Thyroid gland (tissue), 4 donors: ENCODE data around the gene USP32. TPM values are rescaled to one million over a fixed set of nuclear protein-coding genes. Genes with fewer than 3 reads are reported as not detected.
"Not testable (repeated sequence)": the region's sequence is repeated elsewhere in the genome, so short reads cannot be mapped to it uniquely, and the experiment has no call there.

Experiments used
- DNase-seq, 2 donors: peaks; one replicate each; pipeline ENCODE4 v3.0.0-alpha.2; 2019
- H3K27ac ChIP-seq, 3 donors: fragments of 200-600 bp; sonication (generic); 1 replicate in 2 of 3; 2 replicates in 1 of 3; pipeline ENCODE4 v1.5.1; 2016 to 2019; ENCODE audit warnings: mild to moderate bottlenecking in 1 of 3, moderate library complexity in 1 of 3
- H3K27me3 ChIP-seq: fragments of 200-600 bp; sonication (generic); one replicate; pipeline ENCODE4 v1.5.1; 2019
- H3K36me3 ChIP-seq, 2 donors: fragments of 200-600 bp; sonication (generic); one replicate each; pipeline ENCODE4 v1.5.1; 2016 to 2019
- H3K4me1 ChIP-seq, 2 donors: fragments of 200-600 bp; sonication (generic); one replicate each; pipeline ENCODE4 v1.5.1; 2017 to 2019
- H3K4me3 ChIP-seq, 3 donors: fragments of 200-600 bp; sonication (generic); replicated peaks in 1 of 3; 1 replicate in 2 of 3; 2 replicates in 1 of 3; pipeline ENCODE4 v1.5.1; 2016; ENCODE audit warnings: mild to moderate bottlenecking in 1 of 3
- H3K9me3 ChIP-seq: fragments of 200-600 bp; sonication (generic); one replicate; pipeline ENCODE4 v1.5.1; 2017
- CTCF ChIP-seq, 6 experiments: fragments of 200-600 bp in 3 of 6; fragments of 450-650 bp in 3 of 6; sonication (generic) in 3 of 6; IDR thresholded peaks; one replicate each; pipeline ENCODE4 v1.5.1; 2016 to 2019; ENCODE audit warnings: antibody characterized with exemption in 6 of 6, mild to moderate bottlenecking in 2 of 6, inconsistent platforms in 1 of 6, moderate library complexity in 1 of 6
- POLR2A ChIP-seq, 2 donors: fragments of 450-650 bp; IDR thresholded peaks; one replicate each; pipeline ENCODE4 v1.6.1; 2017; ENCODE audit warnings: antibody characterized with exemption in 2 of 2, mild to moderate bottlenecking in 2 of 2, moderate library complexity in 1 of 2
- WGBS, 2 donors: methylation state at CpG; one replicate each; pipeline ENCODE4 v1.1.5; 2017; 5-methylcytosine and 5-hydroxymethylcytosine counted together
- intact Hi-C: fragments of 100-400 bp; cut with DNase I; formaldehyde crosslinking; loops from one replicate; pipeline ENCODE4 v1.15.1; 2023
- total RNA-seq, 4 donors: library from RNA; depleted of rRNA; stranded (reverse); fragments of >200 nt; gene quantifications; one replicate each; pipeline ENCODE4 v1.2.3, GENCODE V29; 2016

The USP32 gene
- total RNA-seq, 4 donors from 2014 or later, result 49.9 to 76.5 (median 65.0) TPM

- H3K27ac ChIP-seq, result no peak overlapping the region
- intact Hi-C loops, result no loop called here
- H3K4me1 ChIP-seq, result peaks cover 12 to 14% of the 10 kb centered on the region in 2 donors
- TF ChIP-seq POLR2A (IDR thresholded peaks at IDR 0.05) (no peak), CTCF (IDR thresholded peaks at IDR 0.05) (no peak)
- H3K36me3 ChIP-seq, result no peaks in the 10 kb centered on the region
- no peaks in the 10 kb centered on the region for H3K9me3 ChIP-seq
- no peak for DNase-seq
- H3K4me3 ChIP-seq, result no peak overlapping the region
- 84 to 92% methylated on average over 4 of the region's 4 CpGs for WGBS, 2 donors
- no peaks in the 10 kb centered on the region for H3K27me3 ChIP-seq
Observed at GRCh38 chr17:60381958-60382357, 10.0 kb downstream of the USP32 start.

GRCh38 chr17:60379461-60379860 is 12.5 kb downstream of the USP32 start:
- WGBS, 2 donors, result 72 to 83% methylated on average over 2 to 3 of the region's 3 CpGs
- intact Hi-C loops, H3K27ac ChIP-seq, H3K9me3 ChIP-seq, H3K36me3 ChIP-seq, H3K27me3 ChIP-seq, H3K4me1 ChIP-seq, DNase-seq, H3K4me3 ChIP-seq: not testable (repeated sequence)

GRCh38 chr17:60378187-60378586 is 13.7 kb downstream of the USP32 start:
- intact Hi-C loops, H3K4me1 ChIP-seq, DNase-seq, H3K9me3 ChIP-seq, H3K27me3 ChIP-seq, H3K27ac ChIP-seq, H3K36me3 ChIP-seq, H3K4me3 ChIP-seq: not testable (repeated sequence)
- 95 to 96% methylated on average over 1 of the region's 1 CpG for WGBS, 2 donors

GRCh38 chr17:60372790-60373483 is 19.0 kb downstream of the USP32 start:
- WGBS, 2 donors, result 92 to 96% methylated on average over 6 of the region's 6 CpGs
- intact Hi-C loops, result no loop called here

GRCh38 chr17:60371818-60372510 is 20.0 kb downstream of the USP32 start:
- no peak for DNase-seq
- Histone ChIP-seq H3K36me3 (no peaks in the 10 kb centered on the region), H3K4me3 (no peak overlapping the region), H3K9me3 (no peaks in the 10 kb centered on the region), H3K27ac (no peak overlapping the region), H3K4me1 (no peaks in the 10 kb centered on the region), H3K27me3 (no peaks in the 10 kb centered on the region)
- intact Hi-C loops, result no loop called here
- 84 to 86% methylated on average over 4 of the region's 4 CpGs for WGBS, 2 donors
- TF ChIP-seq CTCF (IDR thresholded peaks at IDR 0.05) (no peak), POLR2A (IDR thresholded peaks at IDR 0.05) (no peak)

More at GRCh38 chr17:60372790-60373483, 19.0 kb downstream of the USP32 start:
- Histone ChIP-seq H3K4me1 (no peaks in the 10 kb centered on the region), H3K36me3 (no peaks in the 10 kb centered on the region), H3K9me3 (no peaks in the 10 kb centered on the region), H3K27me3 (no peaks in the 10 kb centered on the region), H3K4me3 (no peak overlapping the region), H3K27ac (no peak overlapping the region)
- TF ChIP-seq CTCF (IDR thresholded peaks at IDR 0.05) (no peak), POLR2A (IDR thresholded peaks at IDR 0.05) (no peak)
- DNase-seq, result no peak

- no peak overlapping the region for H3K4me3 ChIP-seq
- no peaks in the 10 kb centered on the region for H3K9me3 ChIP-seq
- H3K27ac ChIP-seq, result no peak overlapping the region
- no peaks in the 10 kb centered on the region for H3K4me1 ChIP-seq
- TF ChIP-seq CTCF (IDR thresholded peaks at IDR 0.05) (no peak), POLR2A (IDR thresholded peaks at IDR 0.05) (no peak)
- no peaks in the 10 kb centered on the region for H3K27me3 ChIP-seq
- H3K36me3 ChIP-seq, result no peaks in the 10 kb centered on the region
- 96 to 97% methylated on average over 3 of the region's 3 CpGs for WGBS, 2 donors
- intact Hi-C loops, result no loop called here
- no peak for DNase-seq
Observed at GRCh38 chr17:60371416-60371815, 20.5 kb downstream of the USP32 start.
